ENCODE measurements around the gene PCDHA6. TPM values are rescaled to one million over a fixed set of nuclear protein-coding genes. Genes with fewer than 3 reads are reported as not detected.
"Not testable (repeated sequence)": the region's sequence is repeated elsewhere in the genome, so short reads cannot be mapped to it uniquely, and the experiment has no call there.

PCDHA6 gene
- total RNA-seq (under 1 TPM; 0.36 to 0.45 TPM), polyA plus RNA-seq (under 1 TPM in 1 of 2 donors, not detected in 1; 0.64 TPM)
- long read RNA-seq, donor 1, result 0 reads
- long read RNA-seq, donor 2, result 0 reads

GRCh38 chr5:140827704-140828361 is at the start of gene PCDHA6:
PCDHA6 (plus strand) TSS chr5:140827960; CDS start chr5:140828092, 132 bp downstream.
- intact Hi-C loops (cut with DNase I), result no loop called here
- ATAC-seq (ENCODE audit: low FRiP score), result no peak
- Histone ChIP-seq H3K36me3 (ENCODE audit: control insufficient read depth in 1 of 2, insufficient read depth in 2 of 2, low read length in 1 of 2) (no peaks in the 10 kb centered on the region), H3K4me3 (ENCODE audit: low read length in 2 of 2) (peak within 1 kb of the TSS in 1 of 2 donors; percentile 22), H3K27ac (ENCODE audit: low read depth in 1 of 2, low read length in 2 of 2) (no peak within 1 kb of the TSS), H3K27me3 (ENCODE audit: control insufficient read depth in 1 of 2, insufficient read depth in 2 of 2, low read length in 1 of 2) (no peaks in the 10 kb centered on the region), H3K4me1 (ENCODE audit: control insufficient read depth in 1 of 2, insufficient read depth in 2 of 2, low read length in 2 of 2) (no peaks in the 10 kb centered on the region), H3K9me3 (ENCODE audit: control insufficient read depth, low read length) (peaks cover 27% of the 10 kb centered on the region)
- no peak for DNase-seq
- WGBS, 2 donors, result 10 to 17% methylated on average over 27 of the region's 27 CpGs

GRCh38 chr5:140780512-140780911 is 47.2 kb upstream of the PCDHA6 start:
- WGBS, 2 donors, result 82 to 83% methylated on average over 1 of the region's 1 CpG
- no peak for DNase-seq
- no peaks in the 10 kb centered on the region for H3K4me1 ChIP-seq (ENCODE audit: control insufficient read depth in 1 of 2, insufficient read depth in 2 of 2, low read length in 2 of 2)
- no peak for ATAC-seq (ENCODE audit: low FRiP score)
- H3K27ac ChIP-seq (ENCODE audit: low read depth in 1 of 2, low read length in 2 of 2), result no peak overlapping the region
- H3K9me3 ChIP-seq (ENCODE audit: control insufficient read depth, low read length), result peaks cover 23% of the 10 kb centered on the region
- no peak overlapping the region for H3K4me3 ChIP-seq (ENCODE audit: low read length in 2 of 2)
- no peaks in the 10 kb centered on the region for H3K27me3 ChIP-seq (ENCODE audit: control insufficient read depth in 1 of 2, insufficient read depth in 2 of 2, low read length in 1 of 2)
- H3K36me3 ChIP-seq (ENCODE audit: control insufficient read depth in 1 of 2, insufficient read depth in 2 of 2, low read length in 1 of 2), result no peaks in the 10 kb centered on the region
- intact Hi-C loops (cut with DNase I), result no loop called here

GRCh38 chr5:140785905-140786686 is 41.7 kb upstream of the PCDHA6 start, which contains the start of gene PCDHA1:
PCDHA1 (plus strand) TSS chr5:140786140.
- Histone ChIP-seq H3K4me1 (ENCODE audit: control insufficient read depth in 1 of 2, insufficient read depth in 2 of 2, low read length in 2 of 2) (no peaks in the 10 kb centered on the region), H3K9me3 (ENCODE audit: control insufficient read depth, low read length) (peaks cover 37% of the 10 kb centered on the region), H3K27ac (ENCODE audit: low read depth in 1 of 2, low read length in 2 of 2) (no peak within 1 kb of the TSS), H3K27me3 (ENCODE audit: control insufficient read depth in 1 of 2, insufficient read depth in 2 of 2, low read length in 1 of 2) (no peaks in the 10 kb centered on the region), H3K36me3 (ENCODE audit: control insufficient read depth in 1 of 2, insufficient read depth in 2 of 2, low read length in 1 of 2) (no peaks in the 10 kb centered on the region), H3K4me3 (ENCODE audit: low read length in 2 of 2) (no peak within 1 kb of the TSS)
- no peak for DNase-seq
- WGBS, 2 donors, result 15 to 17% methylated on average over 29 of the region's 29 CpGs
- intact Hi-C loops (cut with DNase I), result no loop called here
- ATAC-seq (ENCODE audit: low FRiP score), result no peak

GRCh38 chr5:140787422-140787821 is 40.3 kb upstream of the PCDHA6 start:
- H3K9me3 ChIP-seq (ENCODE audit: control insufficient read depth, low read length), result peaks cover 31% of the 10 kb centered on the region

GRCh38 chr5:140787849-140788504 is 39.8 kb upstream of the PCDHA6 start:
- H3K27me3 ChIP-seq (ENCODE audit: control insufficient read depth in 1 of 2, insufficient read depth in 2 of 2, low read length in 1 of 2); H3K36me3 ChIP-seq (ENCODE audit: control insufficient read depth in 1 of 2, insufficient read depth in 2 of 2, low read length in 1 of 2); ATAC-seq (ENCODE audit: low FRiP score); intact Hi-C loops (cut with DNase I); H3K4me1 ChIP-seq (ENCODE audit: control insufficient read depth in 1 of 2, insufficient read depth in 2 of 2, low read length in 2 of 2); H3K27ac ChIP-seq (ENCODE audit: low read depth in 1 of 2, low read length in 2 of 2); H3K4me3 ChIP-seq (ENCODE audit: low read length in 2 of 2): not testable (repeated sequence)
- peaks cover 27% of the 10 kb centered on the region for H3K9me3 ChIP-seq (ENCODE audit: control insufficient read depth, low read length)
- peak in 1 of 2 donors; percentile 66 for DNase-seq
- WGBS, 2 donors, result 27 to 28% methylated on average over 64 to 70 of the region's 70 CpGs

More at GRCh38 chr5:140787422-140787821, 40.3 kb upstream of the PCDHA6 start:
- H3K4me3 ChIP-seq (ENCODE audit: low read length in 2 of 2); H3K27ac ChIP-seq (ENCODE audit: low read depth in 1 of 2, low read length in 2 of 2); intact Hi-C loops (cut with DNase I); H3K4me1 ChIP-seq (ENCODE audit: control insufficient read depth in 1 of 2, insufficient read depth in 2 of 2, low read length in 2 of 2); ATAC-seq (ENCODE audit: low FRiP score); H3K36me3 ChIP-seq (ENCODE audit: control insufficient read depth in 1 of 2, insufficient read depth in 2 of 2, low read length in 1 of 2); H3K27me3 ChIP-seq (ENCODE audit: control insufficient read depth in 1 of 2, insufficient read depth in 2 of 2, low read length in 1 of 2): not testable (repeated sequence)
- DNase-seq, result peak in 1 of 2 donors; percentile 73
- WGBS, 2 donors, result 30% methylated on average over 44 of the region's 44 CpGs

GRCh38 chr5:140791089-140791488 is 36.7 kb upstream of the PCDHA6 start:
- 24 to 27% methylated on average over 2 of the region's 2 CpGs for WGBS, 2 donors
- Histone ChIP-seq H3K27ac (ENCODE audit: low read depth in 1 of 2, low read length in 2 of 2) (no peak overlapping the region), H3K4me3 (ENCODE audit: low read length in 2 of 2) (no peak overlapping the region), H3K36me3 (ENCODE audit: control insufficient read depth in 1 of 2, insufficient read depth in 2 of 2, low read length in 1 of 2) (no peaks in the 10 kb centered on the region), H3K4me1 (ENCODE audit: control insufficient read depth in 1 of 2, insufficient read depth in 2 of 2, low read length in 2 of 2) (no peaks in the 10 kb centered on the region), H3K9me3 (ENCODE audit: control insufficient read depth, low read length) (peaks cover 26% of the 10 kb centered on the region), H3K27me3 (ENCODE audit: control insufficient read depth in 1 of 2, insufficient read depth in 2 of 2, low read length in 1 of 2) (no peaks in the 10 kb centered on the region)
- ATAC-seq (ENCODE audit: low FRiP score), result no peak
- intact Hi-C loops (cut with DNase I), result no loop called here
- no peak for DNase-seq

- ATAC-seq (ENCODE audit: low FRiP score) (no peak), DNase-seq (no peak)
- Histone ChIP-seq H3K9me3 (ENCODE audit: control insufficient read depth, low read length) (peaks cover 14% of the 10 kb centered on the region), H3K4me3 (ENCODE audit: low read length in 2 of 2) (no peak within 1 kb of the TSS), H3K27ac (ENCODE audit: low read depth in 1 of 2, low read length in 2 of 2) (no peak within 1 kb of the TSS), H3K4me1 (ENCODE audit: control insufficient read depth in 1 of 2, insufficient read depth in 2 of 2, low read length in 2 of 2) (no peaks in the 10 kb centered on the region), H3K27me3 (ENCODE audit: control insufficient read depth in 1 of 2, insufficient read depth in 2 of 2, low read length in 1 of 2) (no peaks in the 10 kb centered on the region), H3K36me3 (ENCODE audit: control insufficient read depth in 1 of 2, insufficient read depth in 2 of 2, low read length in 1 of 2) (no peaks in the 10 kb centered on the region)
- WGBS, 2 donors, result 14 to 18% methylated on average over 27 of the region's 27 CpGs
- intact Hi-C loops (cut with DNase I), result no loop called here
Measured at GRCh38 chr5:140794595-140795258, 33.0 kb upstream of the PCDHA6 start, which contains the start of gene PCDHA2. PCDHA2 (plus strand) TSS chr5:140794852.

GRCh38 chr5:140795259-140795641 is 32.5 kb upstream of the PCDHA6 start:
- no peak for ATAC-seq (ENCODE audit: low FRiP score)
- peaks cover 14% of the 10 kb centered on the region for H3K9me3 ChIP-seq (ENCODE audit: control insufficient read depth, low read length)

More at GRCh38 chr5:140795259-140795641, 32.5 kb upstream of the PCDHA6 start:
- intact Hi-C loops (cut with DNase I), result no loop called here
- 16 to 17% methylated on average over 15 of the region's 15 CpGs for WGBS, 2 donors
- Histone ChIP-seq H3K27me3 (ENCODE audit: control insufficient read depth in 1 of 2, insufficient read depth in 2 of 2, low read length in 1 of 2) (no peaks in the 10 kb centered on the region), H3K27ac (ENCODE audit: low read depth in 1 of 2, low read length in 2 of 2) (no peak overlapping the region), H3K4me1 (ENCODE audit: control insufficient read depth in 1 of 2, insufficient read depth in 2 of 2, low read length in 2 of 2) (no peaks in the 10 kb centered on the region), H3K4me3 (ENCODE audit: low read length in 2 of 2) (no peak overlapping the region), H3K36me3 (ENCODE audit: control insufficient read depth in 1 of 2, insufficient read depth in 2 of 2, low read length in 1 of 2) (no peaks in the 10 kb centered on the region)
- no peak for DNase-seq
